ENCODE measurements around the gene PERCC1.

PERCC1 gene

GRCh38 chr16:1430759-1431496, at the start of gene PERCC1:
TSS of gene PERCC1 (plus strand) at chr16:1431078. CDS start at chr16:1432594, 1,516 bp downstream.
- no peak for DNase-seq (ENCODE audit: low read depth in 2 of 2)

DNA sequence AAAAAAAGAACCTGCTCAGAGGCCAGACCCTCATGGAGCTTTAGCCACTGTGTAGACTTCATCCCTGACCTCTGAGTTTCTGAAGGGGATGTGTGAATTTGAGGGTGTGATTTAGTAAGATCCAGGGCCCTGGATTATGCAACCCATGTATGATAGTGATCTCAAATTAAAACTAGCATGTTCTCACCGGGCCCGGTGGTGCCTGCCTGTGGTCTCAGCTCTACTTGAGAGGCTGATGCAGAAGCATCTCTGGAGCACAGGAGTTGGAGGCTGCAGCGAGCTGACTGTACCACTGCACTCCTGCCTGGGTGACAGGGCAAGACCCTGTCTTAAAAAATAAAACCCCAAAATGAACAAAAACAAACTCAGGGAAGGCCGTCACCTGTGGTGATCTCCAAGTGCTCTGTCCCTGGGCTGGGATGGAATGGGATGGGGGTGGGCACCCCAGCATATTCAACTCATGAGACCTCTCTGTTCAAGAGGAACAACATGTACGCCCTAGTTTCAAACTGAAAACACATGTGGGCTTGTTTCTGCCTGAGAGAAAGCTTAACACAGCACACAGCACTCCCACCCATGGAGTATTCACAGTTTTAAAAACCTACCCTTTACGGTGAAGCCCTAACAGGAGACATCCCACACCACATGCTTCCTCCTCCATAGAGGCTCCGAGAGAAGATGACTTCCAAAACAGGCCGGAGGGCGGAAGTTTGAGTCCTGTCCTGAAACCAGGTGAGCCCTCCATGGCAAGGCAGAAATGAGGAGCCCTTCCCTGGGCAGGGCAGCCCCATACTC, 49.1 kb upstream of the PERCC1 start:
- no peak for DNase-seq (ENCODE audit: low read depth in 2 of 2)

GRCh38 chr16:1383556-1383955, 47.3 kb upstream of the PERCC1 start:
- DNase-seq (ENCODE audit: low read depth in 2 of 2) = no peak

GRCh38 chr16:1385232-1385631, 45.6 kb upstream of the PERCC1 start:
- no peak for DNase-seq (ENCODE audit: low read depth in 2 of 2)

DNA sequence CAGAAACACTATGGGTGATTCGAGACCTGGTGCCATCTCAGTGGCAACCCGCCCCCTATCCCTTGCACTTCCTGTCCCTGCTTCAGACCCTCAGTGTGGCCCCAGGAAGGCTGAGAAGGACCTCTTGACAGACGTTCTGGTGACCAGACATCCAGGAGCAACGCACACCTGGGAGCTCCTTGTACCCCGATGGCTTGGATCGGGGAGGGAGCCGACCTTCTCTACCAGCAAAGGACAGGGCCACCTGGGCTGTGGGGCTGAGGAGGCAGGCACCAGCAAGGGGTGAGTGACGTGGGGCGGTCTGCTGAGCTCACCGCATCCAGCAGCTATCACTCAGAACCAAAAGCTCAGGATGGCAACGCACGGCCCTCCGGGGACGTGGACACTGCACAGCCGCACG, 43.5 kb upstream of the PERCC1 start:
- no peak for DNase-seq (ENCODE audit: low read depth in 2 of 2)

- no peak for DNase-seq (ENCODE audit: low read depth in 2 of 2)
Measured at GRCh38 chr16:1389762-1390161, 41.1 kb upstream of the PERCC1 start.

DNA sequence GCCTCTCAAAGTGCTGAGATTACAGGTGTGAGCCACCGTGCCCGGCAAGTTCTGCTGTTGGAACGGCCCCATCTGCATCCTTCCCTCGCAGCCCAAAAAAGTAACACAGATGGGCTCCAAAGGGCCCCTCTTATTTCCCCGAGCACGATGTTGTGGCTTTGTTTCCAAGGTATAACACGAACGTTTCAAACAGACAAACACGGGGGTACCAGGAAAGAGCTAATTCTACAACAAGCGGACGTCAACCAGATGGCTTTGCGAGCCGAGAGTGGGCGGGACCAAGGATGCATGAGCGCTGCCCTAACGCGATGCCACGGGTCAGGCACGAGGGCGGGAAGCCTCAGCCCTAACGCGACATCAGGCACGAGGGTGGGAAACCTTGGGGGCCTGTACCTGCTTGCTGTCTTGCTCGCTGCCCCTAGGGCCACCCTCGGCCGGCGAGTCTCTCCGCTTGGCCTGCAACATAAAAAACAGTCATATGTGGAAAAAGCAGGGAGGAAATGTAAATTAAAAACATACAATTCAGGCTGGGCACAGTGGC, 40.6 kb upstream of the PERCC1 start:
- no peak for DNase-seq (ENCODE audit: low read depth in 2 of 2)

DNA sequence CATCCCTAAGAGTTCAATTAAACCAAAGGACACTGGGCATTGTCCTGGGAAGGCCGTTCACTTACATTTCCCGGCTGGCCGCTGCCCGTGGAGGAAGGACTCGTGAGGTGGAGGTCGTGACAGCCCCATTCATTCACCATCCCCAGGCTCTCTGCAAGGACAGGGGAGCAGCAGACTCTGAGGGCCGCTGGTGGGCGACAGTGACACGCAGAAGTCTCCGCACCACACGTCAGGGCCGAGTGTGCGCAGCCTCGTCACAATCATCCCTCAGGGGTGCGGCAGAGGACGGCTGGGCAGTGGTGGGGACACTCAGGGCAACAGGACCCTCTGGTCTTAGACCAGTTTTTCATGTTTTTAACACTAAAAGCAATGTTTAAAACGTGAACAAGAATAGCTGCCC, 38.1 kb upstream of the PERCC1 start:
- DNase-seq (ENCODE audit: low read depth in 2 of 2) = no peak

GRCh38 chr16:1393613-1394176, 37.2 kb upstream of the PERCC1 start:
- no peak for DNase-seq (ENCODE audit: low read depth in 2 of 2)

GRCh38 chr16:1394367-1394951, 36.4 kb upstream of the PERCC1 start:
- no peak for DNase-seq (ENCODE audit: low read depth in 2 of 2)

DNA sequence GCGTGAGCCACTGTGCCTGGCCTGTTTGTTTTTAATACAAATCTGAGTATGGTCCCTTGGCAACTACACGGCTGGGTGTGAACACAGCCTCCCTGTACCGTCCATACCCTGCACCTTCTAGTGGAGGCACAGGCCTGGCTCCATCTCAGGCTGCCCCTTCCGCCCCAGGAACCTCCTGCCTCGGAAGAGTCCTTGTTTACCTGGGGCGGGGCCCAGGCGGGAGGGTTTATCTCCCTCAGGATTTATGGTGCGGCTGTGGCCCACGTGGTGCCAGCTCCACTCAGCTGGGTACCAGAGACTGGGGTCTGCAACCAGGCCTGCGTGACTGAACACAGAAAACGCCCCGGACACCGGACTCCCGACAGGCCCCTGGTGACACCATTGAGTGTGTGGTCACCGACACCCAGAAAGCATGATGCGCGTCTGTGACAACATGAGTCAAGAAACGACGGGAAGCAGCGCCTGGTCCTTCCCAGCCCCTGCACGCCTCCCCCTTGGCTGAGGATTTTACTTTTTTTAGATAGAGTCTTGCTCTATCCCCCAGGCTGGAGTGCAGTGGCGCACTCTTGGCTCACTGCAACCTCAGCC, 35.3 kb upstream of the PERCC1 start:
- DNase-seq (ENCODE audit: low read depth in 2 of 2) = no peak

- DNase-seq (ENCODE audit: low read depth in 2 of 2) = no peak
Measured at GRCh38 chr16:1397779-1398178, 33.1 kb upstream of the PERCC1 start.

DNA sequence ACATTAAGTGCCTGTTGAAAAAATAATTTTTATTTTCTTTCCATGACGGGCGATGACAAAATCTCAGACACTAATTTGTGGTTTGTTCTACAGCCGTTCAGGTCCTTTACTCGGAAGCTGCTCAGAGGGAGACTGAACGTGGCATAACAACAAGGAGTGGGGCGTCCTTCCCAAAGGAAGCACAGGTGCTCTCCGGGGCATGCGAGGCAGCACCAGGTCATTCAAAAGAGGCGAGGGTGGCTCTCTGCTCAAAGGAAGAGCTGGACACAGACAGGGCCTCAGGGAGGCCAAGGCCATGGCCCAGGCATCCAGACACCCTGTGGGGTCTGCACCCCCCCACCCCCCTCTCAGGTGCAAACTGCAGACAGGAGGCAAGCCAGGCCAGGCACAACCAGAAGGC, 32.5 kb upstream of the PERCC1 start:
- no peak for DNase-seq (ENCODE audit: low read depth in 2 of 2)

- no peak for DNase-seq (ENCODE audit: low read depth in 2 of 2)
Measured at GRCh38 chr16:1398826-1399581, 31.9 kb upstream of the PERCC1 start.

GRCh38 chr16:1401061-1401757, 29.7 kb upstream of the PERCC1 start:
- no peak for DNase-seq (ENCODE audit: low read depth in 2 of 2)

- DNase-seq (ENCODE audit: low read depth in 2 of 2) = no peak
Measured at GRCh38 chr16:1401758-1402154, 29.1 kb upstream of the PERCC1 start.

DNA sequence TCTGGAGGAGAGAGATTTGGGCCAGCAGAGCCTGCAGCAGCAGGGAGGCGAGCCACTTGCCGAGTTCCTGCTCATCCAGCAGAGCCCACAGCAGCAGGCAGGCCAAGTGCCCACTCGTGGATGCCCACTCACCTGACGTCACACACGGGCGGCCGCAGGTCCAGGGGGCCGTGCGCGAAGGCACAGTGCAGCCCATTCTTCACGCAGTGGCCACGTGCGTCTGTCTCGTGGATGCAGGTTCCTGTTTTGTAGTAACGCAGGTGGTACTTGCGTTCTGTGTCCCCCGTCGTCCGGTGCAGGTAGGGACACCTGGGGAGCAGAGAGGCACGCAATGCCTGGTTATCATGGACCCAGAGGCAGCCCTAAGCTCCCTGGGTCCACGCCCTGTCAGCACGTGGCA, 27.8 kb upstream of the PERCC1 start:
- no peak for DNase-seq (ENCODE audit: low read depth in 2 of 2)

- no peak for DNase-seq (ENCODE audit: low read depth in 2 of 2)
Measured at GRCh38 chr16:1403733-1404132, 27.1 kb upstream of the PERCC1 start.

- no peak for DNase-seq (ENCODE audit: low read depth in 2 of 2)
Measured at GRCh38 chr16:1407753-1408152, 23.1 kb upstream of the PERCC1 start.

- DNase-seq (ENCODE audit: low read depth in 2 of 2) = peak; percentile 95 to 97
Measured at GRCh38 chr16:1408171-1408837, 22.6 kb upstream of the PERCC1 start.

Measured in stimulated activated CD4-positive, alpha-beta T cell treated with anti-CD3 and anti-CD28 coated beads, Interleukin-1b, Interleukin-23, amount 100 ng/mL, for 4 hours (primary cell).